Posterior vena cava (tissue), 2 donors: ENCODE measurements around the gene KCNA10. TPM values are rescaled to one million over a fixed set of nuclear protein-coding genes. Genes with fewer than 3 reads are reported as not detected.

ENCODE experiments used
- DNase-seq: peaks from one replicate; pipeline ENCODE4 v3.0.0-alpha.2; 2020; ENCODE audit warnings: low spot score
- intact Hi-C, 2 donors: fragments of 100-400 bp; cut with DNase I; formaldehyde crosslinking; loops; one replicate each; pipeline versions ENCODE4 v1.14.1 to v1.14.2; 2022 to 2023
- total RNA-seq, 2 donors: library from RNA; stranded (reverse); fragmentation: NEBNext Ultra II Directional; extraction: Animal tissue kit (Norgen Biotek cat#: 25700); gene quantifications; one replicate each; pipeline ENCODE4 v1.2.1, GENCODE V29; 2021
- donor health status: DM: yes; HTN: yes; CAD: no.
- donor health status: DM: yes; HTN: yes; CAD: no.

The KCNA10 gene
- total RNA-seq, 2 donors from 2014 or later, result not detected

GRCh38 chr1:110488867-110489266 lies 30.1 kb downstream of the KCNA10 start:
- DNase-seq, result no peak
- intact Hi-C loops, result no loop called here

GRCh38 chr1:110488161-110488560 lies 30.8 kb downstream of the KCNA10 start:
- DNase-seq, result no peak
- intact Hi-C loops, result no loop called here

- intact Hi-C loops, result no loop called here
- DNase-seq, result no peak
Observed at GRCh38 chr1:110487726-110488125, 31.2 kb downstream of the KCNA10 start.

- DNase-seq, result peak; percentile 16
- intact Hi-C loops, result no loop called here
Observed at GRCh38 chr1:110485725-110486124, 33.2 kb downstream of the KCNA10 start.

GRCh38 chr1:110484801-110485200 lies 34.2 kb downstream of the KCNA10 start:
- peak; percentile 66 for DNase-seq
- intact Hi-C loops, result no loop called here

- DNase-seq, result no peak
- intact Hi-C loops, result no loop called here
Observed at GRCh38 chr1:110483308-110483685, 35.7 kb downstream of the KCNA10 start.

GRCh38 chr1:110482662-110483307 lies 36.2 kb downstream of the KCNA10 start:
- no peak for DNase-seq
- intact Hi-C loops, result no loop called here

- intact Hi-C loops, result no loop called here
- no peak for DNase-seq
Observed at GRCh38 chr1:110481968-110482623, 36.9 kb downstream of the KCNA10 start.

- intact Hi-C loops, result no loop called here
- no peak for DNase-seq
Observed at GRCh38 chr1:110480356-110481096, 38.4 kb downstream of the KCNA10 start.

- intact Hi-C loops, result no loop called here
- DNase-seq, result no peak
Observed at GRCh38 chr1:110478886-110479285, 40.1 kb downstream of the KCNA10 start.

- intact Hi-C loops, result no loop called here
- DNase-seq, result no peak
Observed at GRCh38 chr1:110477967-110478640, 40.9 kb downstream of the KCNA10 start.

GRCh38 chr1:110477445-110477957 lies 41.5 kb downstream of the KCNA10 start:
- intact Hi-C loops, result no loop called here
- no peak for DNase-seq

GRCh38 chr1:110477041-110477440 lies 41.9 kb downstream of the KCNA10 start:
- intact Hi-C loops, result no loop called here
- no peak for DNase-seq

GRCh38 chr1:110476028-110476765 lies 42.8 kb downstream of the KCNA10 start:
- intact Hi-C loops, result no loop called here
- peak; percentile 31 for DNase-seq

- peak; percentile 67 for DNase-seq
- intact Hi-C loops, result no loop called here
Observed at GRCh38 chr1:110475362-110476027, 43.5 kb downstream of the KCNA10 start.

GRCh38 chr1:110474444-110474843 lies 44.5 kb downstream of the KCNA10 start:
- intact Hi-C loops, result no loop called here
- DNase-seq, result no peak

- intact Hi-C loops, result no loop called here
- peak; percentile 44 for DNase-seq
Observed at GRCh38 chr1:110472546-110472945, 46.4 kb downstream of the KCNA10 start.

- intact Hi-C loops, result no loop called here
Observed at GRCh38 chr1:110471131-110471530, 47.8 kb downstream of the KCNA10 start.

More at GRCh38 chr1:110471131-110471530, 47.8 kb downstream of the KCNA10 start:
- DNase-seq, result no peak
